Mesenchymal stem cell (in vitro differentiated cells and primary cell): ENCODE data around the gene BTN1A1. TPM values are rescaled to one million over a fixed set of nuclear protein-coding genes. Genes with fewer than 3 reads are reported as not detected.
A peak's percentile ranks its signal among the peaks of the same experiment; 100 is the strongest.

Experiments
- DNase-seq: peaks from one replicate; pipeline ENCODE4 v3.0.0-alpha.2; 2013
- H2AFZ ChIP-seq: one replicate; pipeline ENCODE4 v1.6.1; 2013; ENCODE audit warnings: low read depth, mild to moderate bottlenecking, control low read depth, inconsistent platforms, low read length, moderate library complexity
- H2AK5ac ChIP-seq: 2 replicates; pipeline ENCODE4 v1.6.1; 2013; ENCODE audit warnings: low read length, moderate library complexity, mild to moderate bottlenecking, inconsistent platforms; ENCODE audit not compliant: severe bottlenecking
- H2BK120ac ChIP-seq: one replicate; pipeline ENCODE4 v1.6.1; 2013; ENCODE audit warnings: low read depth, mild to moderate bottlenecking, inconsistent platforms, low read length, moderate library complexity
- H2BK12ac ChIP-seq, 2 experiments: one replicate each; pipeline ENCODE4 v1.6.1; 2013; ENCODE audit warnings: inconsistent platforms in 2 of 2, low read length in 2 of 2, mild to moderate bottlenecking in 2 of 2, moderate library complexity in 2 of 2, control low read depth in 1 of 2
- H2BK15ac ChIP-seq: one replicate; pipeline ENCODE4 v1.6.1; 2013; ENCODE audit warnings: mild to moderate bottlenecking, low read depth, inconsistent platforms; ENCODE audit not compliant: poor library complexity, severe bottlenecking
- H2BK5ac ChIP-seq: 2 replicates; pipeline ENCODE4 v1.6.1; 2013; ENCODE audit warnings: low read depth, mild to moderate bottlenecking, low read length, control low read depth, inconsistent platforms; ENCODE audit not compliant: poor library complexity, severe bottlenecking
- H3K14ac ChIP-seq, 2 experiments: one replicate each; pipeline ENCODE4 v1.6.1; 2013; ENCODE audit warnings: inconsistent platforms in 2 of 2, low read length in 2 of 2, control low read depth in 1 of 2, mild to moderate bottlenecking in 1 of 2, moderate library complexity in 1 of 2
- H3K18ac ChIP-seq, 2 experiments: one replicate each; pipeline ENCODE4 v1.6.1; 2013; ENCODE audit warnings: inconsistent platforms in 2 of 2, low read length in 2 of 2, control low read depth in 1 of 2, low read depth in 1 of 2, mild to moderate bottlenecking in 1 of 2
- H3K23ac ChIP-seq, 2 experiments: one replicate each; pipeline ENCODE4 v1.6.1; 2013; ENCODE audit warnings: inconsistent platforms in 2 of 2, low read length in 2 of 2, mild to moderate bottlenecking in 2 of 2, moderate library complexity in 2 of 2, control low read depth in 1 of 2
- H3K27ac ChIP-seq: 2 replicates; pipeline ENCODE4 v1.5.1; 2013; ENCODE audit warnings: mild to moderate bottlenecking, moderate library complexity, low read length, control low read depth, inconsistent platforms; ENCODE audit not compliant: poor library complexity, severe bottlenecking
- H3K27me3 ChIP-seq, 2 experiments: 2 replicates each; pipeline versions ENCODE4 v1.6.1 to v1.7.0; 2013; ENCODE audit warnings: low read length in 2 of 2, mild to moderate bottlenecking in 2 of 2, moderate library complexity in 2 of 2, control low read depth in 1 of 2, inconsistent platforms in 1 of 2; ENCODE audit not compliant: control insufficient read depth in 1 of 2, insufficient read depth in 1 of 2
- H3K36me3 ChIP-seq, 2 experiments: 2 replicates each; pipeline versions ENCODE4 v1.6.1 to v1.7.0; 2013; ENCODE audit warnings: low read length in 2 of 2, control low read depth in 1 of 2, inconsistent platforms in 1 of 2, low read depth in 1 of 2, mild to moderate bottlenecking in 1 of 2; ENCODE audit not compliant: insufficient read depth in 2 of 2, control insufficient read depth in 1 of 2
- H3K4ac ChIP-seq, 2 experiments: one replicate each; pipeline ENCODE4 v1.6.1; 2013; ENCODE audit warnings: inconsistent platforms in 2 of 2, low read length in 2 of 2, mild to moderate bottlenecking in 2 of 2, moderate library complexity in 2 of 2, control low read depth in 1 of 2, low read depth in 1 of 2
- H3K4me1 ChIP-seq: 2 replicates; pipeline ENCODE4 v1.6.1; 2013; ENCODE audit warnings: low read depth, low read length, control low read depth; ENCODE audit not compliant: control insufficient read depth, insufficient read depth
- H3K4me2 ChIP-seq: 2 replicates; pipeline ENCODE4 v1.6.1; 2013; ENCODE audit warnings: low read length, mild to moderate bottlenecking, inconsistent platforms; ENCODE audit not compliant: poor library complexity, severe bottlenecking
- H3K4me3 ChIP-seq, 2 experiments: 2 replicates each; pipeline versions ENCODE4 v1.5.1 to v1.7.0; 2013; ENCODE audit warnings: low read length in 2 of 2, mild to moderate bottlenecking in 2 of 2, control low read depth in 1 of 2, low read depth in 1 of 2; ENCODE audit not compliant: insufficient read depth in 1 of 2
- H3K79me1 ChIP-seq: replicated peaks from 2 replicates; pipeline ENCODE4 v1.6.1; 2013; ENCODE audit warnings: mild to moderate bottlenecking, control low read depth, low read length, inconsistent platforms; ENCODE audit not compliant: poor library complexity, severe bottlenecking
- H3K9ac ChIP-seq: 2 replicates; pipeline ENCODE4 v1.7.0; 2013; ENCODE audit warnings: mild to moderate bottlenecking, low read length, moderate library complexity
- H3K9me3 ChIP-seq: 2 replicates; pipeline ENCODE4 v1.7.0; 2013; ENCODE audit warnings: mild to moderate bottlenecking, low read length; ENCODE audit not compliant: control insufficient read depth
- H4K8ac ChIP-seq: one replicate; pipeline ENCODE4 v1.6.1; 2013; ENCODE audit warnings: inconsistent platforms, mild to moderate bottlenecking, low read length, moderate library complexity
- H4K91ac ChIP-seq: one replicate; pipeline ENCODE4 v1.6.1; 2013; ENCODE audit warnings: mild to moderate bottlenecking, low read length, inconsistent platforms
- WGBS: methylation state at CpG from one replicate; pipeline ENCODE4 v1.1.7; 2013; ENCODE audit warnings: mixed read lengths; 5-methylcytosine and 5-hydroxymethylcytosine counted together
- polyA plus RNA-seq, 2 experiments: library from polyadenylated mRNA; stranded (reverse); fragments of 200-250 nt; gene quantifications; one replicate each; pipeline ENCODE4 v1.2.3, GENCODE V29; 2013

Gene BTN1A1
- not detected for polyA plus RNA-seq (2013, experiment 1 of 2)
- not detected for polyA plus RNA-seq (2013, experiment 2 of 2)

- H3K4me1 ChIP-seq, result peaks cover 5% of the 10 kb centered on the region
- H3K27ac ChIP-seq, result no peak within 1 kb of the TSS
- H2BK15ac ChIP-seq, result no peak within 1 kb of the TSS
- no peak within 1 kb of the TSS for H3K4ac ChIP-seq
- DNase-seq, result no peak
- no peak within 1 kb of the TSS for H2BK120ac ChIP-seq
- H3K79me1 ChIP-seq, result no peaks in the 10 kb centered on the region
- H3K23ac ChIP-seq, result no peak within 1 kb of the TSS
- no peak within 1 kb of the TSS for H3K4me2 ChIP-seq
- WGBS, result 46% methylated on average over 2 of the region's 2 CpGs
- H3K18ac ChIP-seq, result no peak within 1 kb of the TSS
- no peak within 1 kb of the TSS for H2AFZ ChIP-seq
- no peak within 1 kb of the TSS for H4K91ac ChIP-seq
- no peak within 1 kb of the TSS for H4K8ac ChIP-seq
- H2BK12ac ChIP-seq, result no peak within 1 kb of the TSS
- no peak within 1 kb of the TSS for H2BK5ac ChIP-seq
- H3K9ac ChIP-seq, result no peak within 1 kb of the TSS
- H3K9me3 ChIP-seq, result no peaks in the 10 kb centered on the region
- peak within 1 kb of the TSS in 1 of 2 experiments; percentile 68 for H3K4me3 ChIP-seq
- H3K14ac ChIP-seq, result no peak within 1 kb of the TSS
- no peaks in the 10 kb centered on the region for H3K36me3 ChIP-seq
- no peak within 1 kb of the TSS for H2AK5ac ChIP-seq
- peaks cover 18 to 30% of the 10 kb centered on the region in 2 experiments for H3K27me3 ChIP-seq
Measured at GRCh38 chr6:26500102-26500501, at the start of gene BTN1A1. TSS of gene BTN1A1 (plus strand) at chr6:26500303. CDS start at chr6:26501287, 984 bp downstream.

- peaks cover 12 to 44% of the 10 kb centered on the region in 2 experiments for H3K36me3 ChIP-seq
- no peak for DNase-seq
- H4K8ac ChIP-seq, result no peak overlapping the region
- H2BK5ac ChIP-seq, result no peak overlapping the region
- no peak overlapping the region for H3K27ac ChIP-seq
- H3K4me1 ChIP-seq, result peaks cover 3% of the 10 kb centered on the region
- H2BK15ac ChIP-seq, result no peak overlapping the region
- H3K4ac ChIP-seq, result no peak overlapping the region
- WGBS, result 100% methylated on average over 1 of the region's 1 CpG
- no peak overlapping the region for H3K23ac ChIP-seq
- no peak overlapping the region for H3K14ac ChIP-seq
- no peak overlapping the region for H2BK120ac ChIP-seq
- H2AK5ac ChIP-seq, result no peak overlapping the region
- no peak overlapping the region for H3K9ac ChIP-seq
- no peak overlapping the region for H2AFZ ChIP-seq
- H3K18ac ChIP-seq, result no peak overlapping the region
- H4K91ac ChIP-seq, result no peak overlapping the region
- no peak overlapping the region for H2BK12ac ChIP-seq
- H3K9me3 ChIP-seq, result no peaks in the 10 kb centered on the region
- H3K4me3 ChIP-seq, result no peak overlapping the region
- H3K4me2 ChIP-seq, result no peak overlapping the region
- H3K79me1 ChIP-seq, result no peaks in the 10 kb centered on the region
- no peaks in the 10 kb centered on the region for H3K27me3 ChIP-seq
Measured at GRCh38 chr6:26452631-26453235, 47.4 kb upstream of the BTN1A1 start.

- WGBS, result 100% methylated on average over 1 of the region's 1 CpG
- no peak overlapping the region for H3K27ac ChIP-seq
- no peak overlapping the region for H2BK5ac ChIP-seq
- no peak overlapping the region for H3K4me3 ChIP-seq
- H3K27me3 ChIP-seq, result no peaks in the 10 kb centered on the region
- no peak overlapping the region for H2AK5ac ChIP-seq
- no peaks in the 10 kb centered on the region for H3K79me1 ChIP-seq
- H4K91ac ChIP-seq, result no peak overlapping the region
- no peak overlapping the region for H2BK15ac ChIP-seq
- peaks cover 10% of the 10 kb centered on the region for H3K4me1 ChIP-seq
- no peak overlapping the region for H3K4ac ChIP-seq
- H2BK12ac ChIP-seq, result no peak overlapping the region
- H2AFZ ChIP-seq, result no peak overlapping the region
- H3K9ac ChIP-seq, result no peak overlapping the region
- peaks cover 11 to 33% of the 10 kb centered on the region in 2 experiments for H3K36me3 ChIP-seq
- H3K23ac ChIP-seq, result no peak overlapping the region
- H2BK120ac ChIP-seq, result no peak overlapping the region
- no peak overlapping the region for H3K18ac ChIP-seq
- no peak overlapping the region for H3K14ac ChIP-seq
- no peaks in the 10 kb centered on the region for H3K9me3 ChIP-seq
- no peak overlapping the region for H3K4me2 ChIP-seq
- no peak overlapping the region for H4K8ac ChIP-seq
- DNase-seq, result no peak
Measured at GRCh38 chr6:26454631-26455030, 45.5 kb upstream of the BTN1A1 start.

- H2AK5ac ChIP-seq, result no peak overlapping the region
- no peak overlapping the region for H3K4ac ChIP-seq
- peaks cover 13% of the 10 kb centered on the region for H3K4me1 ChIP-seq
- 61% methylated on average over 2 of the region's 3 CpGs for WGBS
- H3K79me1 ChIP-seq, result peaks cover 2% of the 10 kb centered on the region
- H2BK12ac ChIP-seq, result no peak overlapping the region
- no peak overlapping the region for H2AFZ ChIP-seq
- no peak overlapping the region for H4K8ac ChIP-seq
- no peak overlapping the region for H3K23ac ChIP-seq
- peaks cover 16 to 33% of the 10 kb centered on the region in 2 experiments for H3K36me3 ChIP-seq
- peak overlapping the region in 1 of 2 experiments; percentile 22 for H3K14ac ChIP-seq
- no peak overlapping the region for H2BK120ac ChIP-seq
- H3K27me3 ChIP-seq, result no peaks in the 10 kb centered on the region
- no peak overlapping the region for H3K4me3 ChIP-seq
- H3K27ac ChIP-seq, result no peak overlapping the region
- H2BK15ac ChIP-seq, result no peak overlapping the region
- no peak overlapping the region for H3K4me2 ChIP-seq
- no peak overlapping the region for H3K9ac ChIP-seq
- H4K91ac ChIP-seq, result no peak overlapping the region
- no peak overlapping the region for H2BK5ac ChIP-seq
- H3K18ac ChIP-seq, result no peak overlapping the region
- no peaks in the 10 kb centered on the region for H3K9me3 ChIP-seq
- no peak for DNase-seq
Measured at GRCh38 chr6:26455357-26455970, 44.6 kb upstream of the BTN1A1 start.
